Psoas muscle (tissue), 8 donors: ENCODE measurements around the gene GMEB2. TPM values are rescaled to one million over a fixed set of nuclear protein-coding genes. Genes with fewer than 3 reads are reported as not detected.
"Not testable (repeated sequence)": the region's sequence is repeated elsewhere in the genome, so short reads cannot be mapped to it uniquely, and the experiment has no call there.

ENCODE experiments used
- ATAC-seq, 4 donors: fragments of 200-7000 bp; cut with Tn5 transposase; one replicate each; pipeline ENCODE4 v1.9.1; 2020; ENCODE audit warnings: moderate library complexity in 3 of 4, mild to moderate bottlenecking in 2 of 4
- DNase-seq, 2 donors: peaks; one replicate each; pipeline ENCODE4 v3.0.0-alpha.2; 2020
- H3K27ac ChIP-seq: fragments of 200-600 bp; one replicate; pipeline ENCODE4 v1.8.0; 2022
- H3K27me3 ChIP-seq, 3 donors: fragments of 200-600 bp in 1 of 3; one replicate each; pipeline versions ENCODE4 v1.6.1 to v1.8.0; 2013 to 2022; ENCODE audit warnings: low read length in 2 of 3, mild to moderate bottlenecking in 2 of 3, moderate library complexity in 1 of 3; ENCODE audit not compliant: insufficient read depth in 3 of 3
- H3K36me3 ChIP-seq, 2 donors: fragments of 200-600 bp in 1 of 2; one replicate each; pipeline versions ENCODE4 v1.6.1 to v1.8.0; 2013 to 2022; ENCODE audit warnings: low read depth in 1 of 2, mild to moderate bottlenecking in 1 of 2, moderate library complexity in 1 of 2; ENCODE audit not compliant: insufficient read depth in 1 of 2
- H3K4me1 ChIP-seq: fragments of 200-600 bp; one replicate; pipeline ENCODE4 v1.8.0; 2022
- H3K4me3 ChIP-seq: fragments of 200-600 bp; one replicate; pipeline ENCODE4 v1.8.0; 2022; ENCODE audit warnings: mild to moderate bottlenecking
- H3K9me3 ChIP-seq: fragments of 200-600 bp; one replicate; pipeline ENCODE4 v1.8.0; 2022
- WGBS, 3 donors: extraction: QIAGEN DNeasy Blood & Tissue Kit; methylation state at CpG; one replicate each; pipeline versions ENCODE4 v1.1.6 to v1.1.7; 2013; 5-methylcytosine and 5-hydroxymethylcytosine counted together
- intact Hi-C, 2 donors: fragments of 100-400 bp; cut with DNase I; formaldehyde crosslinking; loops; one replicate each; pipeline versions ENCODE4 v1.11.0 to v1.14.2; 2022
- polyA plus RNA-seq, 3 donors: library from polyadenylated mRNA; stranded (reverse); fragments of 200-250 nt; gene quantifications; one replicate each; pipeline ENCODE4 v1.2.3, GENCODE V29; 2013
- total RNA-seq, 4 donors: library from RNA; stranded (reverse); fragmentation: NEBNext Ultra II Directional in 2 of 4; extraction: Animal tissue kit (Norgen Biotek cat#: 25700) in 2 of 4; gene quantifications; one replicate each; pipeline versions ENCODE4 v1.2.1 to v1.2.4, GENCODE V29; 2021 to 2023
- TF ChIP-seq, protein P1 (sequence below): fragments of 200-600 bp; IDR thresholded peaks from one replicate; pipeline ENCODE4 v1.8.0; 2022; ENCODE audit warnings: antibody characterized with exemption
- donor health status: healthy with polysubstance abuse.
- donor health status: DM: no; HTN: no; CAD: no; lungs with moderate emphysema.
- donor health status: Bipolar disorder and iron deficiency.
- donor health status: healthy.
- donor health status: DM: yes; HTN: yes; CAD: no.
- donor health status: DM: no; HTN: no; CAD: no.
- donor health status: DM: no; HTN: no; CAD: no.
- donor health status: DM: yes; HTN: yes; CAD: no.

GMEB2 gene
- total and polyA plus RNA-seq, 7 donors = 5.4 to 10.1 (median 8.5) TPM

DNA sequence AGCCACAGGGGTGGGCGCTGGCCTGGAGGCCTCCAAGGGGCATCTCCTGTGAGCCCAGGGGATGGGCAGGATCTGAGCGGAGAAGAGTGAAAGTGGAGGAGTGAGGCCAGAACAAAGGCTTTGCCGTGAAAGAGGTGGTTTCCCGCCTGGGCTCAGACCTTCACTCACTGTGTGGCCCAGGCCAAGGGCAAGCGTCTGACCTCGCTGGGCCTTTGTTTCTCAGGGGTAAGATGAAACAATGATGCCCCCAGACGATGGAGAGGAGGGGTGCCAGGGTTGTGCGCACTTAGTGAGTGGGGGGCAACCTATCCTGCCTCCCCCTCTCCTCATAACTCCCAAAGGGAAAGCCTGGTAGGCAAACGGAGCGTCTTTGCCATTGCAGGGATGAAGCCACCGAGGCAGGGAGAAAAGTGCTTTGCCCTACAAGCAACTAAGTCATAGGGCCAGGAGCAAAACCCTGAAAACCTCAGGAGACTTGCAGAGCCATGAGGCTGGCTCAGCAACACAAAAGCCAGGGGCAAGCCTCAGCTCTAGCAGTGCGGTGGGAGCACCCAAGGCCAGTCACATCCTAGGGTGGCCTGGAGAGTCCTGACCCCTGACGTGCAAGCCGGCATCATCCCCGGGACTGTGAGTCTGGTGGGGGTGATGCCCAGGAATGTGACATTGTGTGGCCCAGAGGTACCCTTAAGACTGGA, 27.2 kb upstream of the GMEB2 start:
- ATAC-seq = no peak
- 42 to 56% (median 50%) methylated on average over 13 to 15 of the region's 15 CpGs for WGBS, 3 donors

DNA sequence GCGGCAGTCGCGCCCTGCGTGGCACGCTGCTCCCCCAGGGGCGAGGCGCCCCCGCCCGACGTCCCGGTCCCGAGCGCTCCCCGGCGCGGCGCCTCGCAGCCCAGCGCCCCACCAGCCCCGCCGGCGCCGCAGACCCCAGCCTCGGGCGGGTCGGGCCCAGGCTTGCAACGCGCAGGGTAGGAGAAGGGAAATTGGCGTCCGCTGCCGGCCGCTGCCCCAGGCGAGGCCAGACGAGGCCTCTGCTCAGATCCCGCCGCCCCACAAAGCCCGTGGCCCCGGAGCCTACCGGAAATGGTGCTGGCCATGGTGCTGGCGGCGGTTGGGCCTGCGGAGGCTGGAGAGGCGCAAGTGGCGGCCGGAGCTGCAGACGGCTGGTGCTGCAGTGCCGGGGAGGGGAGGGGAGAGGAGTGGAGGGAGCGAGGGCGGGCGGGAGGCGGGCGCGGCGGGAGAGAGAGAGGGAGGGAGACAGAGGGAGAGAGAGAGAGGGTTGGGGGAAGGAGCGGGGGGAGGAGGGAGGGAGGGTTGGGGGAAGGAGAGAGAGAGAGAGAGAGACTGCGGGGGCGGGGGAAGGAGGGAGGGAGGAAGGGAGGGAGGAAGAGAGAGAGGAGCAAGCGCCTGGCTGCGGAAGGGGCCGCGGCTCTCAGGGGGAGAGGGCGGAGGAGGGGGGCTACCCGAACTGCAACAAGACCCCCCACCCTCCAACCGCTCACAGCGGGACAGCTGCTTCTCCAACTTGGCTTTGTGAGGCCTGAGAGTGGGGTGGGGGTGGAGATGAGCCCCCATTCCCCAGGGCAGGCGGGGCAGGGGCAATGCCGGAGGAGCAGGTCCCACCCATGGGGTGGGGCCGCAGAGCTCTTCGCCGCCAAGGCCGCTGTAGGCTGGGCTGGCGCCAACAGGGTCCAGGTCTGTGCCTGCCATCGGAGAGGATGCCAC, 26.4 kb upstream of the GMEB2 start, which contains the start of gene STMN3:
Gene STMN3 (minus strand): TSS at position 384 of the 933 bp plus-strand sequence. CDS start 79 bp downstream, at position 305.
- peaks cover 0 to 31% (median 19%) of the 10 kb centered on the region in 3 donors for H3K27me3 ChIP-seq
- no peak within 1 kb of the TSS for H3K27ac ChIP-seq
- TF ChIP-seq, protein P1, sequence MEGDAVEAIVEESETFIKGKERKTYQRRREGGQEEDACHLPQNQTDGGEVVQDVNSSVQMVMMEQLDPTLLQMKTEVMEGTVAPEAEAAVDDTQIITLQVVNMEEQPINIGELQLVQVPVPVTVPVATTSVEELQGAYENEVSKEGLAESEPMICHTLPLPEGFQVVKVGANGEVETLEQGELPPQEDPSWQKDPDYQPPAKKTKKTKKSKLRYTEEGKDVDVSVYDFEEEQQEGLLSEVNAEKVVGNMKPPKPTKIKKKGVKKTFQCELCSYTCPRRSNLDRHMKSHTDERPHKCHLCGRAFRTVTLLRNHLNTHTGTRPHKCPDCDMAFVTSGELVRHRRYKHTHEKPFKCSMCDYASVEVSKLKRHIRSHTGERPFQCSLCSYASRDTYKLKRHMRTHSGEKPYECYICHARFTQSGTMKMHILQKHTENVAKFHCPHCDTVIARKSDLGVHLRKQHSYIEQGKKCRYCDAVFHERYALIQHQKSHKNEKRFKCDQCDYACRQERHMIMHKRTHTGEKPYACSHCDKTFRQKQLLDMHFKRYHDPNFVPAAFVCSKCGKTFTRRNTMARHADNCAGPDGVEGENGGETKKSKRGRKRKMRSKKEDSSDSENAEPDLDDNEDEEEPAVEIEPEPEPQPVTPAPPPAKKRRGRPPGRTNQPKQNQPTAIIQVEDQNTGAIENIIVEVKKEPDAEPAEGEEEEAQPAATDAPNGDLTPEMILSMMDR = no peak
- peaks cover 13% of the 10 kb centered on the region for H3K4me1 ChIP-seq
- DNase-seq (peak; percentile 87 to 90), ATAC-seq (peak; percentile 23 to 45 (median 36))
- intact Hi-C loops = no loop called here
- H3K4me3 ChIP-seq = peak within 1 kb of the TSS; percentile 62
- H3K36me3 ChIP-seq = no peaks in the 10 kb centered on the region
- H3K9me3 ChIP-seq = no peaks in the 10 kb centered on the region
- 1 to 2% (median 1%) methylated on average over 40 to 72 of the region's 73 CpGs for WGBS, 3 donors

More for the DNA sequence above, 27.2 kb upstream of the GMEB2 start:
- Histone ChIP-seq H3K9me3 (no peaks in the 10 kb centered on the region), H3K36me3 (no peaks in the 10 kb centered on the region), H3K27ac (no peak overlapping the region), H3K4me1 (peaks cover 14% of the 10 kb centered on the region), H3K4me3 (peak overlapping the region; percentile 45), H3K27me3 (peaks cover 0 to 28% (median 18%) of the 10 kb centered on the region in 3 donors)
- TF ChIP-seq, protein P1 = no peak
- DNase-seq = no peak
- intact Hi-C loops = no loop called here

DNA sequence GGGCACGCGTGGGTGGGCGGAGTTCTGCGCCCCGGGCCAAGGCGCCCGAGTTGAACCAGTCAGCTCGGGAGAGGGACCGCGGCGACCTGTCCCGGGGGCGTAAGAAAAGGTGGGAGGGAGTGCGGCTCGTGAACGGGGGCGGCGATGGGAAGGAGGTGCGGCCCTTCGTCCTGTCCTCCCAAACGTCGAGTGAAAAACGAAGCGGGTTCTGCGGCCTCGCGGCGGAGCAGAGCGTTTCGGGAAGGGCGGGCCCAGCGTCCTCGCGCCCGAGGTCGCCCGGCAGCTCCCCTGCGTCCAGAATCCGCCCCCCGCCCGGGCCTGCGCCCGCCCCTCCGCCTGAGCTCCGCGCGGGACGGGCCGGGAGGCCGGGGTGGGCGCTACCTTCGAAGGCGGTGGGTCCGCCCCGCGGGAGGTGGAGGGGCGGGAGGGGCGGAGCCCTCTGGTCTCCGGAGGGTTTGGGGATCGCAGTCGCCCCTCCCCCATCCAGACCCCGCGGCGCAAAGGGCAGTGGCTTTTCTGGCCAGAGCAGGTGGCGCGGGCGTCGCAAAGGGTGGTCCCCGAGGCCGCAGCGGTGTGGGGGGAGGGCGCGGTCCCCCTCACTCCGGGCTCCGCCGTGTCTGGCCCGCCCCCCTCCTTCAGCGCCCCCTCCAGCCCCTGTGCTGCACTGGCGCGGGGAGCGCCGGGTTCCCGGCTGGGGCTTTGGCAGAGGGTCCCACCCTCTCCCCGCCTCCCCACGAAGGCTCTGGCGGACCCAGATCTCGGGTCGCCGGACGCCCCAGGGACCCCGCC, 25.5 kb upstream of the GMEB2 start:
- TF ChIP-seq, protein P1 = no peak
- H3K27me3 ChIP-seq = peaks cover 0 to 31% (median 19%) of the 10 kb centered on the region in 3 donors
- H3K4me3 ChIP-seq = peak overlapping the region; percentile 62
- no peaks in the 10 kb centered on the region for H3K36me3 ChIP-seq
- peaks cover 13% of the 10 kb centered on the region for H3K4me1 ChIP-seq
- DNase-seq (peak; percentile 31 to 65), ATAC-seq (peak in 1 of 4 donors; percentile 8)
- WGBS, 3 donors = 0 to 1% (median 1%) methylated on average over 57 to 91 of the region's 91 CpGs
- no peaks in the 10 kb centered on the region for H3K9me3 ChIP-seq
- intact Hi-C loops = no loop called here
- H3K27ac ChIP-seq = no peak overlapping the region

DNA sequence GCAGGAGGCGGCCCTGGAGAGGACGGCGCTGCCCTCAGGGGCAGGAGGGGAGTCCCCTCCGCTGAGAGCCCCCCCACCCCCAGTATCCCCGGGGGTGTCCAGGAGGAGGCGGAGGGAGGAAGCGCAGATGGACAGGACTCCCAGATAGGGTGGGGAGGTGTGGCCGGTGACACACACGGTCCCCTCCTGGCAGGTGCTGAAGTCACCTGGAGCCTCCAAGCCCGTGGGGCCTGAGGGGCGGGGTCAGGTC, 25.0 kb upstream of the GMEB2 start:
- H3K9me3 ChIP-seq = no peaks in the 10 kb centered on the region
- TF ChIP-seq, protein P1 = no peak
- no peaks in the 10 kb centered on the region for H3K36me3 ChIP-seq
- ATAC-seq (peak in 1 of 4 donors; percentile 8), DNase-seq (no peak)
- H3K4me1 ChIP-seq = peaks cover 9% of the 10 kb centered on the region
- peaks cover 0 to 31% (median 19%) of the 10 kb centered on the region in 3 donors for H3K27me3 ChIP-seq
- peak overlapping the region; percentile 62 for H3K4me3 ChIP-seq
- WGBS, 3 donors = 19 to 27% (median 19%) methylated on average over 9 to 11 of the region's 11 CpGs
- intact Hi-C loops = no loop called here
- no peak overlapping the region for H3K27ac ChIP-seq

DNA sequence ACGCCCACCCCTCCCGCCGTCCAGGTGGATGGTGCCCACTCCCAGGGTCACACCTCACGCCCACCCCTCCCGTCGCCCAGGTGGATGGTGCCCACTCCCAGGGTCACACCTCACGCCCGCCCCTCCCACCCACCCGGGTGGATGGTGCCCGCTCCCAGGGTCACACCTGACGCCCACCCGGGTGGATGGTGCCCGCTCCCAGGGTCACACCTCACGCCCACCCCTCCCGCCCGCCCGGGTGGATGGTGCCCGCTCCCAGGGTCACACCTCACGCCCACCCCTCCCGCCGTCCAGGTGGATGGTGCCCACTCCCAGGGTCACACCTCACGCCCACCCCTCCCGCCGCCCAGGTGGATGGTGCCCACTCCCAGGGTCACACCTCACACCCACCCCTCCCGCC, 23.6 kb upstream of the GMEB2 start:
- H3K4me1 ChIP-seq, intact Hi-C loops, H3K27ac ChIP-seq, ATAC-seq, H3K36me3 ChIP-seq, H3K9me3 ChIP-seq, DNase-seq, H3K4me3 ChIP-seq: not testable (repeated sequence)
- 90 to 94% (median 93%) methylated on average over 10 to 25 of the region's 25 CpGs for WGBS, 3 donors
- H3K27me3 ChIP-seq = peaks cover 0 to 31% (median 19%) of the 10 kb centered on the region in 3 donors
